Caco-2 (cell line): ENCODE results near the gene SPDYE3. TPM values are rescaled to one million over a fixed set of nuclear protein-coding genes. Genes with fewer than 3 reads are reported as not detected.
"Not testable (repeated sequence)": the region's sequence is repeated elsewhere in the genome, so short reads cannot be mapped to it uniquely, and the experiment has no call there.

Experiments used
- BruUV-seq: library from RNA; stranded (reverse); fragments of 400-500 nt; replicated peaks from 2 replicates; lab custom pipeline; 2021; lab: Mats Ljungman, UMichigan
- CTCF ChIA-PET: fragments of 300-600 bp; sonication (Branson Sonifier 250); formaldehyde crosslinking; loops from one replicate; lab custom pipeline; 2022; ENCODE audit warnings: antibody characterized with exemption; lab: Charles Lee
- POLR2A ChIA-PET: fragments of 300-600 bp; sonication (Branson Sonifier 250); formaldehyde crosslinking; loops from one replicate; lab custom pipeline; 2022; ENCODE audit warnings: antibody characterized with exemption; lab: Charles Lee
- DNase-seq, 2 experiments: peaks; one replicate each; pipeline versions ENCODE4 v3.0.0 to v3.0.0-alpha.2; 2020 to 2022
- H3K27me3 ChIP-seq: replicated peaks from 2 replicates; pipeline ENCODE4 v1.6.0; 2011; ENCODE audit warnings: low read length; ENCODE audit not compliant: control insufficient read depth, insufficient read depth
- H3K36me3 ChIP-seq: 2 replicates; pipeline ENCODE4 v1.5.1; 2011; ENCODE audit warnings: low read length; ENCODE audit not compliant: control insufficient read depth, insufficient read depth
- H3K4me1 ChIP-seq: fragments of 250-450 bp; sonication (Bioruptor Pico); 2 replicates; pipeline ENCODE4 v1.5.1; 2020; ENCODE audit warnings: mild to moderate bottlenecking
- H3K4me3 ChIP-seq: 2 replicates; pipeline ENCODE4 v1.5.1; 2011; ENCODE audit warnings: low read depth, mild to moderate bottlenecking, control low read depth, low read length
- H3K9me3 ChIP-seq: fragments of 250-450 bp; sonication (Bioruptor Pico); 2 replicates; pipeline ENCODE4 v1.5.1; 2020; ENCODE audit warnings: mild to moderate bottlenecking, moderate library complexity
- H3K27ac Mint-ChIP-seq: one replicate; pipeline ENCODE4 v1.8.0; 2022; ENCODE audit warnings: mixed read lengths; ENCODE audit not compliant: unreplicated experiment
- H3K27me3 Mint-ChIP-seq: one replicate; pipeline ENCODE4 v1.8.0; 2022; ENCODE audit warnings: mixed read lengths; ENCODE audit not compliant: insufficient read depth, unreplicated experiment
- H3K36me3 Mint-ChIP-seq: one replicate; pipeline ENCODE4 v1.8.0; 2022; ENCODE audit warnings: mild to moderate bottlenecking, mixed read lengths; ENCODE audit not compliant: insufficient read depth, unreplicated experiment
- H3K4me1 Mint-ChIP-seq: one replicate; pipeline ENCODE4 v1.8.0; 2022; ENCODE audit warnings: low read depth, mixed read lengths; ENCODE audit not compliant: unreplicated experiment
- H3K4me3 Mint-ChIP-seq: one replicate; pipeline ENCODE4 v1.8.0; 2022; ENCODE audit warnings: mild to moderate bottlenecking, moderate library complexity, mixed read lengths; ENCODE audit not compliant: unreplicated experiment
- H3K9me3 Mint-ChIP-seq: one replicate; pipeline ENCODE4 v1.8.0; 2022; ENCODE audit warnings: mixed read lengths; ENCODE audit not compliant: unreplicated experiment
- CTCF ChIP-seq, 2 experiments: fragments of 200-600 bp in 1 of 2; IDR thresholded peaks; 1 replicate in 1 of 2; 2 replicates in 1 of 2; pipeline versions ENCODE4 v1.5.1 to v1.8.0; 2011 to 2022; ENCODE audit warnings: antibody characterized with exemption in 1 of 2, control low read depth in 1 of 2, inconsistent platforms in 1 of 2, low read depth in 1 of 2, low read length in 1 of 2, mild to moderate bottlenecking in 1 of 2, moderate library complexity in 1 of 2; ENCODE audit not compliant: insufficient read depth in 1 of 2, severe bottlenecking in 1 of 2, unreplicated experiment in 1 of 2
- intact Hi-C: fragments of 100-400 bp; cut with micrococcal nuclease; formaldehyde crosslinking; loops from one replicate; pipeline ENCODE4 v1.10.0; 2022; ENCODE audit not compliant: unreplicated experiment
- total RNA-seq: library from RNA; stranded (reverse); gene quantifications from 2 replicates; pipeline ENCODE4 v1.2.3, GENCODE V29; 2022

The SPDYE3 gene
- total RNA-seq, 1 experiment from 2014 or later: not detected

- H3K9me3 Mint-ChIP-seq: no peaks in the 10 kb centered on the region
- H3K4me3 Mint-ChIP-seq: peak overlapping the region; percentile 25
- H3K9me3 ChIP-seq: no peaks in the 10 kb centered on the region
- H3K4me3 ChIP-seq: no peak overlapping the region
- H3K27me3 ChIP-seq: no peaks in the 10 kb centered on the region
- DNase-seq: peak in 1 of 2 experiments; percentile 50
- intact Hi-C loops: loop anchor here (5.0 kb wide), 1 partner anchor 71 kb away; no protein-coding TSS in a partner anchor
- ChIA-PET POLR2A (no interaction called here), CTCF (no interaction called here)
- H3K27ac Mint-ChIP-seq: peak overlapping the region; percentile 62
- TF ChIP-seq CTCF (IDR thresholded peaks at IDR 0.05; ENCODE audit: insufficient read depth in 1 of 2, low read depth in 1 of 2, low read length in 1 of 2, severe bottlenecking in 1 of 2, unreplicated experiment in 1 of 2): no peak
- peaks cover 36% of the 10 kb centered on the region for H3K4me1 ChIP-seq
- peaks cover 29% of the 10 kb centered on the region for H3K36me3 Mint-ChIP-seq
- no peaks in the 10 kb centered on the region for H3K36me3 ChIP-seq
- no peaks in the 10 kb centered on the region for H3K27me3 Mint-ChIP-seq
- no TSS peak for BruUV-seq
- H3K4me1 Mint-ChIP-seq: peaks cover 24% of the 10 kb centered on the region
These were observed 40.7 kb upstream of the SPDYE3 start for GRCh38 chr7:100266576-100267354.

- H3K36me3 ChIP-seq: no peaks in the 10 kb centered on the region
- DNase-seq: no peak
- intact Hi-C loops: loop anchor here (2.0 to 5.0 kb wide), 2 partner anchors 19 to 70 kb away; no protein-coding TSS in a partner anchor
- ChIA-PET CTCF (no interaction called here), POLR2A (no interaction called here)
- peak overlapping the region; percentile 92 for H3K27ac Mint-ChIP-seq
- H3K4me1 ChIP-seq: peaks cover 36% of the 10 kb centered on the region
- peaks cover 24% of the 10 kb centered on the region for H3K4me1 Mint-ChIP-seq
- H3K4me3 ChIP-seq: no peak overlapping the region
- peaks cover 37% of the 10 kb centered on the region for H3K36me3 Mint-ChIP-seq
- H3K27me3 ChIP-seq: no peaks in the 10 kb centered on the region
- no peaks in the 10 kb centered on the region for H3K9me3 Mint-ChIP-seq
- H3K27me3 Mint-ChIP-seq: no peaks in the 10 kb centered on the region
- TF ChIP-seq CTCF (IDR thresholded peaks at IDR 0.05; ENCODE audit: insufficient read depth in 1 of 2, low read depth in 1 of 2, low read length in 1 of 2, severe bottlenecking in 1 of 2, unreplicated experiment in 1 of 2): no peak
- no peaks in the 10 kb centered on the region for H3K9me3 ChIP-seq
- no TSS peak for BruUV-seq
- no peak overlapping the region for H3K4me3 Mint-ChIP-seq
These were observed 39.9 kb upstream of the SPDYE3 start for GRCh38 chr7:100267648-100268047.

GRCh38 chr7:100268882-100269281 is 38.6 kb upstream of the SPDYE3 start:
- H3K27me3 Mint-ChIP-seq, POLR2A ChIA-PET, H3K9me3 Mint-ChIP-seq, DNase-seq, H3K9me3 ChIP-seq, BruUV-seq, H3K36me3 ChIP-seq, H3K27me3 ChIP-seq: not testable (repeated sequence)
- intact Hi-C loops: loop anchor here (2.0 to 5.0 kb wide), 2 partner anchors 20 to 68 kb away; no protein-coding TSS in a partner anchor
- CTCF ChIA-PET: interaction anchor here (1.8 kb wide), 1 partner anchor 22 kb away, joined by 4 read pairs; no protein-coding TSS in a partner anchor
- Mint-ChIP-seq H3K27ac (peak overlapping the region; percentile 92), H3K36me3 (peaks cover 37% of the 10 kb centered on the region), H3K4me1 (peaks cover 24% of the 10 kb centered on the region), H3K4me3 (peak overlapping the region; percentile 69)
- peak overlapping the region; percentile 9 for H3K4me3 ChIP-seq
- peaks cover 36% of the 10 kb centered on the region for H3K4me1 ChIP-seq
